Right atrium auricular region (tissue), 2 donors: ENCODE measurements around the gene VWA2. TPM values are rescaled to one million over a fixed set of nuclear protein-coding genes. Genes with fewer than 3 reads are reported as not detected.
A peak's percentile ranks its signal among the peaks of the same experiment; 100 is the strongest.

Experiments
- DNase-seq: peaks from one replicate; pipeline ENCODE4 v3.0.0-alpha.2; 2019; ENCODE audit warnings: low spot score
- H3K27ac ChIP-seq, 2 donors: fragments of 200-600 bp; sonication (generic); 1 replicate in 1 of 2; 2 replicates in 1 of 2; pipeline ENCODE4 v1.5.1; 2016 to 2019
- H3K27me3 ChIP-seq, 2 donors: fragments of 200-600 bp; sonication (generic); one replicate each; pipeline versions ENCODE4 v1.5.1 to v1.6.0; 2017 to 2019
- H3K36me3 ChIP-seq: fragments of 200-600 bp; sonication (generic); one replicate; pipeline ENCODE4 v1.5.1; 2016
- H3K4me1 ChIP-seq, 2 donors: fragments of 200-600 bp; sonication (generic); one replicate each; pipeline versions ENCODE4 v1.5.1 to v1.6.0; 2017 to 2019
- H3K4me3 ChIP-seq, 2 donors: fragments of 200-600 bp; sonication (generic); 1 replicate in 1 of 2; 2 replicates in 1 of 2; pipeline ENCODE4 v1.5.1; 2017 to 2019; ENCODE audit warnings: mild to moderate bottlenecking in 1 of 2, moderate library complexity in 1 of 2
- H3K9me3 ChIP-seq, 2 donors: fragments of 200-600 bp; sonication (generic); one replicate each; pipeline ENCODE4 v1.5.1; 2019
- CTCF ChIP-seq, 2 donors: fragments of 200-600 bp; sonication (generic); IDR thresholded peaks; one replicate each; pipeline ENCODE4 v1.5.1; 2019; ENCODE audit warnings: antibody characterized with exemption in 2 of 2
- total RNA-seq, 2 donors: library from RNA; depleted of rRNA; stranded (reverse); fragments of >200 nt; gene quantifications; one replicate each; pipeline ENCODE4 v1.1.0, GENCODE V29; 2016

VWA2 gene
- total RNA-seq, 2 donors from 2014 or later, result not detected

- no peak for DNase-seq
- Histone ChIP-seq H3K27me3 (no peaks in the 10 kb centered on the region), H3K36me3 (peaks cover 4% of the 10 kb centered on the region), H3K27ac (no peak overlapping the region), H3K4me3 (no peak overlapping the region), H3K4me1 (peaks cover 0 to 18% of the 10 kb centered on the region in 2 donors), H3K9me3 (no peaks in the 10 kb centered on the region)
- no peak for TF ChIP-seq CTCF (IDR thresholded peaks at IDR 0.05)
Observed at GRCh38 chr10:114303556-114303955, 64.5 kb downstream of the VWA2 start.

- Histone ChIP-seq H3K4me3 (peak overlapping the region in 1 of 2 donors; percentile 44), H3K4me1 (peaks cover 0 to 24% of the 10 kb centered on the region in 2 donors), H3K36me3 (peaks cover 4% of the 10 kb centered on the region), H3K9me3 (no peaks in the 10 kb centered on the region), H3K27ac (peak overlapping the region; percentile 25 to 42), H3K27me3 (no peaks in the 10 kb centered on the region)
- TF ChIP-seq CTCF (IDR thresholded peaks at IDR 0.05), result peak; percentile 59 to 76
- DNase-seq, result peak; percentile 90
Observed at GRCh38 chr10:114304017-114304570, 65.0 kb downstream of the VWA2 start.

GRCh38 chr10:114304571-114305421, 65.7 kb downstream of the VWA2 start:
- TF ChIP-seq CTCF (IDR thresholded peaks at IDR 0.05), result peak; percentile 47 to 48
- H3K36me3 ChIP-seq, result peaks cover 4% of the 10 kb centered on the region
- H3K9me3 ChIP-seq, result no peaks in the 10 kb centered on the region
- peak overlapping the region in 1 of 2 donors; percentile 44 for H3K4me3 ChIP-seq
- peak overlapping the region; percentile 25 to 42 for H3K27ac ChIP-seq
- H3K27me3 ChIP-seq, result no peaks in the 10 kb centered on the region
- peaks cover 0 to 24% of the 10 kb centered on the region in 2 donors for H3K4me1 ChIP-seq
- no peak for DNase-seq

- Histone ChIP-seq H3K36me3 (no peaks in the 10 kb centered on the region), H3K27me3 (no peaks in the 10 kb centered on the region), H3K9me3 (no peaks in the 10 kb centered on the region), H3K4me3 (no peak overlapping the region), H3K4me1 (peaks cover 0 to 24% of the 10 kb centered on the region in 2 donors), H3K27ac (no peak overlapping the region)
- no peak for TF ChIP-seq CTCF (IDR thresholded peaks at IDR 0.05)
- no peak for DNase-seq
Observed at GRCh38 chr10:114305521-114305925, 66.5 kb downstream of the VWA2 start.

GRCh38 chr10:114306116-114306973, 67.3 kb downstream of the VWA2 start:
- Histone ChIP-seq H3K9me3 (no peaks in the 10 kb centered on the region), H3K4me3 (no peak overlapping the region), H3K4me1 (peaks cover 0 to 24% of the 10 kb centered on the region in 2 donors), H3K36me3 (no peaks in the 10 kb centered on the region), H3K27me3 (no peaks in the 10 kb centered on the region), H3K27ac (no peak overlapping the region)
- TF ChIP-seq CTCF (IDR thresholded peaks at IDR 0.05), result no peak
- no peak for DNase-seq
